Measurements from ENCODE around the gene ZSCAN1.
A peak's percentile ranks its signal among the peaks of the same experiment; 100 is the strongest.

Gene ZSCAN1

GRCh38 chr19:58038688-58039204, 4.9 kb downstream of the ZSCAN1 start:
- no peak for DNase-seq

- no peak for DNase-seq
Measured at GRCh38 chr19:58040751-58041525, 7.1 kb downstream of the ZSCAN1 start.

GRCh38 chr19:58042495-58043340, 8.9 kb downstream of the ZSCAN1 start:
- DNase-seq: no peak

GRCh38 chr19:58044391-58044790, 10.6 kb downstream of the ZSCAN1 start:
- DNase-seq: no peak

- DNase-seq: no peak
Measured at GRCh38 chr19:58044886-58045285, 11.1 kb downstream of the ZSCAN1 start.

GRCh38 chr19:58045411-58046050, 11.7 kb downstream of the ZSCAN1 start:
- DNase-seq: no peak

GRCh38 chr19:58046856-58047255, 13.0 kb downstream of the ZSCAN1 start:
- no peak for DNase-seq

GRCh38 chr19:58047672-58048071, 13.8 kb downstream of the ZSCAN1 start:
- DNase-seq: no peak

- DNase-seq: no peak
Measured at GRCh38 chr19:58052256-58052655, 18.4 kb downstream of the ZSCAN1 start.

- no peak for DNase-seq
Measured at GRCh38 chr19:58053480-58054156, 19.8 kb downstream of the ZSCAN1 start.

GRCh38 chr19:58054901-58055874, 21.4 kb downstream of the ZSCAN1 start:
- DNase-seq: peak; percentile 77

- no peak for DNase-seq
Measured at GRCh38 chr19:58056261-58056660, 22.4 kb downstream of the ZSCAN1 start.

- DNase-seq: no peak
Measured at GRCh38 chr19:58056861-58057260, 23.0 kb downstream of the ZSCAN1 start.

- no peak for DNase-seq
Measured at GRCh38 chr19:58058467-58058866, 24.6 kb downstream of the ZSCAN1 start.

- peak; percentile 82 for DNase-seq
Measured at GRCh38 chr19:58059003-58059670, 25.3 kb downstream of the ZSCAN1 start, which contains the start of gene ZNF135. Gene ZNF135 (plus strand): TSS chr19:58059282. CDS start chr19:58060003, 721 bp downstream.

- DNase-seq: peak; percentile 88
Measured at GRCh38 chr19:58059671-58060078, 25.9 kb downstream of the ZSCAN1 start.

GRCh38 chr19:58060231-58060630, 26.4 kb downstream of the ZSCAN1 start:
- no peak for DNase-seq

- DNase-seq: no peak
Measured at GRCh38 chr19:58063712-58064111, 29.9 kb downstream of the ZSCAN1 start.

- no peak for DNase-seq
Measured at GRCh38 chr19:58067240-58067912, 33.6 kb downstream of the ZSCAN1 start.

GRCh38 chr19:58079792-58080191, 46.0 kb downstream of the ZSCAN1 start:
- no peak for DNase-seq

Data from right kidney (tissue), 1 donor.